GM12872 (cell line): ENCODE measurements around the gene ITPRIPL2.

Experiments
- TF ChIP-seq, protein P1 (sequence below): IDR thresholded peaks from 3 replicates; pipeline ENCODE4 v1.5.1; 2011; ENCODE audit warnings: low read depth, mild to moderate bottlenecking, low read length, moderate library complexity; ENCODE audit not compliant: insufficient read depth

ITPRIPL2 gene

DNA sequence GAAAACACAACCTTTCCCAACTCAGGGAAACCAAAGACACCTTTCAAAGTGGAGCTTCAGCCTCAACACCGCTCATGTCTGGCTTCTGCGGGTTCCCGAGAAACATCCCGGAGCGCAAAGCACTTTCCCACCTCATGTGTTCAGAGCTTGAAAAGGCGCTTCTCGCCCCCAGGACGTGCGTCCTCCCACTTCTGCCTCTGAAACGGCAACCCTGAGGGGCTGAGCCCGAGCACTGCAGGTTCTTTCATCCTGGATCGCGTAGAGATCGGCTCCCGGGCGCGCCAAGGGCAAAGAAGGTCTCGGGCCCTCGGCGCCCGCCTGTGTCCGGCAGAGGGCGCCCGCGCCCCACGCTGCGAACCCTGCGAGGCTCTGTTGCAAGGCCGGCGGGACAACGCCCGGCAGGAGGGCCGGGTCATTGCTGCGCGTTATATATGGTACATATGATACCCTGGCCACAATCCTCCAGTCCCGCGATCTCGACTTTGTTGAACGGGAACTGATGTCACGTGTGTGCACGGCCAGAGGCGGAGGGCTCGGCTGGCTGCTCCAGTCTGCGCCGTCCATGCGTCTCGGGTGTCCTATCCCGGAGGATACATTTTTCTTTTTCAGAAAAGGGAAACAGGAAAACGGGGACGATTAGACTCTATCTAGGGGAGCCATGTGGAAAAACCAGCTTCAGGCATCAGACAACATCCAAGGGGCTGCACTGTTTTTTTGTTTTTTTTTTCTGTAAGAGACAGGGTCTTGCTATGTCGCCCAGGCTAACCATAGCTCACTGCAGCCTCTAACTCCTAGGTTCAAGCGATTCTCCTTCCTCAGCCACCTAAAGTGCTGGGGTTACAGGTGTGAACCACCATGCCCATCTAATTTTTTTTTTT is 27.2 kb upstream of the ITPRIPL2 start:
- TF ChIP-seq, protein P1, sequence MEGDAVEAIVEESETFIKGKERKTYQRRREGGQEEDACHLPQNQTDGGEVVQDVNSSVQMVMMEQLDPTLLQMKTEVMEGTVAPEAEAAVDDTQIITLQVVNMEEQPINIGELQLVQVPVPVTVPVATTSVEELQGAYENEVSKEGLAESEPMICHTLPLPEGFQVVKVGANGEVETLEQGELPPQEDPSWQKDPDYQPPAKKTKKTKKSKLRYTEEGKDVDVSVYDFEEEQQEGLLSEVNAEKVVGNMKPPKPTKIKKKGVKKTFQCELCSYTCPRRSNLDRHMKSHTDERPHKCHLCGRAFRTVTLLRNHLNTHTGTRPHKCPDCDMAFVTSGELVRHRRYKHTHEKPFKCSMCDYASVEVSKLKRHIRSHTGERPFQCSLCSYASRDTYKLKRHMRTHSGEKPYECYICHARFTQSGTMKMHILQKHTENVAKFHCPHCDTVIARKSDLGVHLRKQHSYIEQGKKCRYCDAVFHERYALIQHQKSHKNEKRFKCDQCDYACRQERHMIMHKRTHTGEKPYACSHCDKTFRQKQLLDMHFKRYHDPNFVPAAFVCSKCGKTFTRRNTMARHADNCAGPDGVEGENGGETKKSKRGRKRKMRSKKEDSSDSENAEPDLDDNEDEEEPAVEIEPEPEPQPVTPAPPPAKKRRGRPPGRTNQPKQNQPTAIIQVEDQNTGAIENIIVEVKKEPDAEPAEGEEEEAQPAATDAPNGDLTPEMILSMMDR, result peak; percentile 94

DNA sequence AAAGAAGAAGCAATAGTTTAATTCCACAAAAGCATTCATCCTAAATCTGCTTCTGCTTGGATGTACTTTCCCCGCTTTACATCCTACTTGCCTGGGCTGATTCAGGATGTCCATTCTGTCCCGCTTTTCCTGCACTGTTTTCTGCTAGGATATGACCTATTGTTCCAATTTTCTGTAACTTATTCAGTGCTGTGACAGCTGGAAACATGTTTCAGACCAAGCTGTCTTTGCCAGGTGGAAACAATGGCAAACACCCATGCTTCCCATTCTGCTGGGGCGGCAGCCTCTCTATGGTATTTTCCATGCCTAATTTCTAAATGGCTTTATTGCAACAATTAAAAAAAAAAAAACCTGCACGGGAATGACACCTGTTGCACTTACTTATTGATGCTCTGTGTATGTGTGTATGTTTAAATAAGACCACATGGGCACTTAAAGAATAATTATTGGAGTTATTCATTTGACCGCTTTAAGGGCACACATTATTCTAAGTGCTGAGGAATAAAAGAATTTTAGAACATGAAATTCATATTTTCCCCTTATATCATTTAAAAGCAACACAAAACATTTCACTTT is 25.3 kb upstream of the ITPRIPL2 start:
- TF ChIP-seq, protein P1, result no peak

DNA sequence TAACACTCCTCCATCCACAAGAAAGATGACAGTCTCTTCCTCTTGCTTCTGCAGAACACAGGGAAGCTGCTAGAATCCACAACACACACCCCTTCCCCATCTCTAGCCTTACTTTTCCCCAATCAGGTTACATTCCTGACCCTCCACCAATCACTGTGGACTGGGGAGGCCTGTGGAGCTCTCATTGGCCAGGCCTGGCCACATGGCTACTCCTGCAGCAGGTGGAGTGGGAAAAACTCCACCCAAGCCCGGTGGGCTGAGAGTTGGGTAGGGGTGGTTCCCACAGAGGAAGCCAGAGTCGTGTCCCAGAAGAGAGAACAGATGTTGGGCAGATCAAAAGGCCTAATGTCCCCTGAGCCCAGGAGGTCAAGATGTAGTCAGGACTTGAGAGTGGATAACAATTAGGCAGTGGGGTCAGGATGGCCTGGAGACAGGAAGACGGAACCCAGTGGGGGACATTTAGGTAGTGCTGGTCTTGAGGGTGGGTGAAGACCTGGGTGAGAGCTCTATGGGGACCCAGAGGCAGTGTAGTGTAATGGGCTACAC is 24.3 kb upstream of the ITPRIPL2 start:
- TF ChIP-seq, protein P1, result no peak

DNA sequence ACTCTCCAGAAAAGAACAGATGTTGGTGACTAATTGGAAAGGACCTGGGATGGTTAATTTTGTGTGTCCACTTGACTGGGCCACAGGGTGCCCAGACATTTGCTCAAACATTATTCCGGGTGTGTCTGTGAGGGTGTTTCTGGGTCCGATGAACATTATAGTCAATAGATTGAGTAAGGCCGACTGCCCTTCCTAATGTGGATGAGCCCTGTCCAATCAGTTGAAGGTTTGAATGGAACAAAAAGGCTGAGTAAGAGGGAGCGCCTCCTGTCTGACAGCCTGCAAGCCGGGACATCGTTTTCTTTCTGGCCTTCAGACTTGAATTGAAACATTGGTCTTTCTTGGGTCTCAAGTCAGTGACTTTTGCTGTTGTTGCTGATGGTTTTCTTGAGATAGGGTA is 22.8 kb upstream of the ITPRIPL2 start:
- TF ChIP-seq, protein P1, result no peak

DNA sequence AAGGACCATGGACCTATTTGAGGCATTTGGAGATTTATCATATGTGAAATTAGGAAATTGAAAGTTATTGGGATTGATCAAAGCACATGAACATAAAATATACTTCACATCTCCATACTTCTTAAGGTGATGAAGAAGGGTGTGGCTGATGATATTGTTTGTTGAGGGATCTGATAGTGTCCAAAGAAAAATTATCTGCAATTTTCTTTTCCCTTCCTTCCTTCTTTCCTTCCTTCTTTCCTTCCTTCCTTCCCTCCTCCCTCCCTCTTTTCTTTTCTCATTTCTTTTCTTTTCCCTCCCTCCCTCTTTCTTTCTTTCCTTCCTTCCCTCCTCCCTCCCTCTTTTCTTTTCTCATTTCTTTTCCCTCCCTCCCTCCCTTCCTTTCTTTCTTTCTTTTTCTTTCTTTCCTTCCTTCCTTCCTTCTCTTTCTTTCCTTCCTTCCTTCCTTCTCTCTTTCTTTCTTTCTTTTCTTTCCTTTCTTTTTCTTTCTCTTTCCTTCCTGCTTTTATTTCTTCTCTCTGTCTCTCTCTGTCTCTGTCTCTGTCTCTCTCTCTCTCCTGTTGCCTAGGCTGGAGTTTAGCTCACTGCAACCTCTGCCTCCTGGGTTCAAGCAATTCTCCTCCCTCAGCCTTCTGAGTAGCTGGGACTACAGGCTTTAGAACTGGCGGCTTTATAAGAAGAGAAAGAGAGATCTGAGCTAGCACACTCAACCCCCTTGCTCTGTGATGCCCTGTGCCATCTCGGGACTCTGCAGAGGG is 20.9 kb upstream of the ITPRIPL2 start:
- TF ChIP-seq, protein P1, result no peak

DNA sequence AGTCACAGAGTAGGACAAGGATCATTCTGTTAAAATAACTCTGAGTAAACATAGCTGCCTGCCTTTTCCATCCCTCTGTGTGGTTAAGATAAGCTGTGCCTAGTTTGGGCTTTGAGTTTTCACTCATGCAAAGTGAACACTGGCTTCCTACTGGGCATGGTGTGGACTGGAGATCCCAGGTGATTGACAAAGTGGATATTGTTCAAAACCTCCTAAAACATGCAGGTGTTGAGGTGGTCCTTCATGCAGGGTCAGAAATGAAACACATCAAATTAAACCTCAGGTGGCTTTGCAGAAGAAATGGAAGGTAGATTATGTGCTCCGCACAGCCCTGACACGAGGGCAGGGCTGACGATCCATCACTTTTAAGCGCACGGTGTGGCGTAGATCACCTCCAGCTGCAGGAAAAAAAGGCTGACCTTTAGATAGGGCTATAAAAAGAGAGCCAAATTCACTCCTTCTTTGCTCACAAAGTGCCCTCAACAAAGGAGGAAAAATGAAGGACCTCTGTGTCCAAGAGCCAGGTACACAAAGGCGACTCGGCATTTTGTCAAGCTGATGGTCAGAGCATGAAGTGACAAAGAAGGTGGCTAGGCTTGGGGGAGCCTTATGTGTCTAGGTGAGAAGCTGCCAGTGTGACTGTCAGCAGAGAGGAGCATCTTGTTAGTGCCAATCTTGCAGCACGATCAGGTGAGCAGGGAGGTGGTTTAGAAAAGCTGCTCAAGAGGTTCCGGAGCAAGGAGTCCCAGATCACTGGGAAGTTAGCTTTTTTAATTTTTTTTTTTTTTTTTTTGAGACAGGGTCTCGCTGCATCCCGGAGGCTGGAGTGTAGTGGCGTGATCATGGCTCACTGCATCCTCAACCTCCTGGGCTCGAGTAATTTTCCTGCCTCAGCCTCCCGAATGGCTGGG is 19.9 kb upstream of the ITPRIPL2 start:
- TF ChIP-seq, protein P1, result no peak
